HG02623 (cell line): ENCODE measurements around the gene SURF2.
"Not testable (repeated sequence)": the region's sequence is repeated elsewhere in the genome, so short reads cannot be mapped to it uniquely, and the experiment has no call there.

ENCODE experiments used
- ATAC-seq: cut with Tn5 transposase; IDR thresholded peaks from one replicate; pipeline ENCODE4 v1.9.1; 2021; ENCODE audit warnings: moderate library complexity; ENCODE audit not compliant: unreplicated experiment

Gene SURF2

GRCh38 chr9:133375724-133376654 is 19.6 kb downstream of the SURF2 start, which contains the start of the genes STKLD1 and SURF4:
STKLD1 (plus strand) TSS chr9:133376366; CDS start chr9:133376474, 108 bp downstream.
SURF4 (minus strand) TSS chr9:133376060; CDS start chr9:133375969, 91 bp downstream.
- peak; percentile 85 for ATAC-seq

GRCh38 chr9:133377280-133377679 is 20.9 kb downstream of the SURF2 start:
- ATAC-seq, result not testable (repeated sequence)

- ATAC-seq, result no peak
These were observed 21.4 kb downstream of the SURF2 start for GRCh38 chr9:133377721-133378216.

GRCh38 chr9:133378408-133378962 is 22.1 kb downstream of the SURF2 start:
- ATAC-seq, result no peak

- ATAC-seq, result no peak
These were observed 23.1 kb downstream of the SURF2 start for GRCh38 chr9:133379153-133380086.

GRCh38 chr9:133380734-133381133 is 24.4 kb downstream of the SURF2 start:
- no peak for ATAC-seq

- no peak for ATAC-seq
These were observed 26.3 kb downstream of the SURF2 start for GRCh38 chr9:133382507-133383141.

- no peak for ATAC-seq
These were observed 27.1 kb downstream of the SURF2 start for GRCh38 chr9:133383438-133383837.

GRCh38 chr9:133384736-133385321 is 28.5 kb downstream of the SURF2 start:
- ATAC-seq, result no peak

- ATAC-seq, result no peak
These were observed 29.1 kb downstream of the SURF2 start for GRCh38 chr9:133385452-133385851.

GRCh38 chr9:133386338-133386737 is 30.0 kb downstream of the SURF2 start:
- ATAC-seq, result no peak

GRCh38 chr9:133387680-133388079 is 31.3 kb downstream of the SURF2 start:
- ATAC-seq, result no peak

- no peak for ATAC-seq
These were observed 32.7 kb downstream of the SURF2 start for GRCh38 chr9:133389025-133389557.

GRCh38 chr9:133389562-133389961 is 33.2 kb downstream of the SURF2 start:
- ATAC-seq, result no peak

- no peak for ATAC-seq
These were observed 34.4 kb downstream of the SURF2 start for GRCh38 chr9:133390713-133391112.

GRCh38 chr9:133391449-133391848 is 35.1 kb downstream of the SURF2 start:
- ATAC-seq, result not testable (repeated sequence)

- not testable (repeated sequence) for ATAC-seq
These were observed 36.0 kb downstream of the SURF2 start for GRCh38 chr9:133392308-133392707.

- no peak for ATAC-seq
These were observed 37.0 kb downstream of the SURF2 start for GRCh38 chr9:133393399-133393798.

GRCh38 chr9:133394687-133395271 is 38.4 kb downstream of the SURF2 start:
- ATAC-seq, result no peak
